ENCODE measurements around the gene PEX3. TPM values are rescaled to one million over a fixed set of nuclear protein-coding genes. Genes with fewer than 3 reads are reported as not detected.

Gene PEX3
- total RNA-seq, 1 donor from 2014 or later, result 23.3 TPM

- peak; percentile 61 for DNase-seq (ENCODE audit: low spot score)
These were observed 85.9 kb downstream of the PEX3 start for GRCh38 chr6:143536461-143536865.

GRCh38 chr6:143536866-143537691 lies 86.5 kb downstream of the PEX3 start:
- peak; percentile 64 for DNase-seq (ENCODE audit: low spot score)

More at GRCh38 chr6:143536461-143536865, 85.9 kb downstream of the PEX3 start:
- ATAC-seq, result peak; percentile 74

GRCh38 chr6:143538374-143538773 lies 87.8 kb downstream of the PEX3 start:
- no peak for ATAC-seq

More at GRCh38 chr6:143536866-143537691, 86.5 kb downstream of the PEX3 start:
- peak; percentile 79 for ATAC-seq

GRCh38 chr6:143539106-143539505 lies 88.5 kb downstream of the PEX3 start:
- no peak for DNase-seq (ENCODE audit: low spot score)
- no peak for ATAC-seq

More at GRCh38 chr6:143538374-143538773, 87.8 kb downstream of the PEX3 start:
- no peak for DNase-seq (ENCODE audit: low spot score)

GRCh38 chr6:143539734-143540133 lies 89.1 kb downstream of the PEX3 start:
- ATAC-seq (no peak), DNase-seq (ENCODE audit: low spot score) (no peak)

- no peak for ATAC-seq
- DNase-seq (ENCODE audit: low spot score), result no peak
These were observed 89.6 kb downstream of the PEX3 start for GRCh38 chr6:143540192-143540591.

Other genes starting within 250 kb of the PEX3 start
- gene ADAT2, start 110 bp upstream of the PEX3 start, total RNA-seq, result 4.6 TPM
- gene FUCA2, start 60.9 kb downstream of the PEX3 start, total RNA-seq, result 36.0 TPM
- 20.0 TPM for gene PHACTR2, start 227.2 kb downstream of the PEX3 start, total RNA-seq